T-helper 1 cell treated with Interleukin-12 subunit alpha and Interleukin-12 subunit beta and Interleukin-4 antibody, amounts not matched to agents 30 ng/mL and 1 ng/mL, for 36 hours (primary cell): Measurements from ENCODE around the gene PRKAR1B. TPM values are rescaled to one million over a fixed set of nuclear protein-coding genes. Genes with fewer than 3 reads are reported as not detected.

ENCODE experiments used
- intact Hi-C: fragments of 100-400 bp; cut with micrococcal nuclease; formaldehyde crosslinking; loops from one replicate; pipeline ENCODE4 v1.15.1; 2024
- total RNA-seq: library from RNA; stranded (reverse); gene quantifications from 2 replicates; pipeline ENCODE4 v1.2.3, GENCODE V29; 2022

The PRKAR1B gene
- total RNA-seq, 1 donor from 2014 or later: 25.2 TPM

DNA sequence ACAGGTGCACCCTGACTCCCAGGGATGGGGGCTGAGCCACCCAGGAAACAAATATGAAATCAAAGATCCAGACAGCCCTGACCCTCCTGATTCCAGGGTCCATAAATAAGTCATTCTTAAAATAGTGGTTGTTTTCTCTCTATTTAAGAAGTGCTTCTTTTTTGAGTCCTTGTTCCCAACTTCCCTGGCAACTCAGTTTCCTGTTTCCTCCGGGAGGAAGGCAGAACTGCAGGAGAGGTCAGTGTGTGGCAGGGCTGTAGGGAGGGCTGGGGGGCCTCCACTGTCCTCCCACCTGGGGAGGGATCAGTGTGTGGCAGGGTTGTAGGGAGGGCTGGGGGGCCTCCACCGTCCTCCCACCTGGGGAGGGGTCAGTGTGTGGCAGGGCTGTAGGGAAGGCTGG is 118.7 kb downstream of the PRKAR1B start:
- intact Hi-C loops: loop anchor here (10.0 kb wide), 1 partner anchor 436 kb away; the partner anchor contains the start of gene GPR146

DNA sequence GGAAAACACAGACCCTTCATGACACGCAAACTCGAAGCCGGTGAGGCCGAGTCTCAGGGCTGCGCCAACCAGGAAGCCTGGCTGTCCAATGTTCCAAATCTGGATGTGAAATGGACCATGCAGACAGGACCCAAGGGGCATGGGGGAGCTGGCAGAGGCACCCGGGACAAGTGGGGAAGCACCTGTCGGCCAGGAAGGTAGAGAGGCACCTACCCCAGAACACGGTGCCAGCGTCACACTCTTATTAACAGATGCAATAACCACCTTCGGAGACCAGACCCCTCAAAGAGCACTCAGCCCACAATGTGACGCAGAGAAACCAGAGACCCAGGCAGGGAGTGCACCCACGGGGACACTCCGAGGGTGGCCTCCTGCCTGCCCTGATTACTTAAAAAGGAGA is 119.1 kb downstream of the PRKAR1B start:
- intact Hi-C loops: loop anchor here (10.0 kb wide), 1 partner anchor 437 kb away; the partner anchor contains the start of gene GPR146

DNA sequence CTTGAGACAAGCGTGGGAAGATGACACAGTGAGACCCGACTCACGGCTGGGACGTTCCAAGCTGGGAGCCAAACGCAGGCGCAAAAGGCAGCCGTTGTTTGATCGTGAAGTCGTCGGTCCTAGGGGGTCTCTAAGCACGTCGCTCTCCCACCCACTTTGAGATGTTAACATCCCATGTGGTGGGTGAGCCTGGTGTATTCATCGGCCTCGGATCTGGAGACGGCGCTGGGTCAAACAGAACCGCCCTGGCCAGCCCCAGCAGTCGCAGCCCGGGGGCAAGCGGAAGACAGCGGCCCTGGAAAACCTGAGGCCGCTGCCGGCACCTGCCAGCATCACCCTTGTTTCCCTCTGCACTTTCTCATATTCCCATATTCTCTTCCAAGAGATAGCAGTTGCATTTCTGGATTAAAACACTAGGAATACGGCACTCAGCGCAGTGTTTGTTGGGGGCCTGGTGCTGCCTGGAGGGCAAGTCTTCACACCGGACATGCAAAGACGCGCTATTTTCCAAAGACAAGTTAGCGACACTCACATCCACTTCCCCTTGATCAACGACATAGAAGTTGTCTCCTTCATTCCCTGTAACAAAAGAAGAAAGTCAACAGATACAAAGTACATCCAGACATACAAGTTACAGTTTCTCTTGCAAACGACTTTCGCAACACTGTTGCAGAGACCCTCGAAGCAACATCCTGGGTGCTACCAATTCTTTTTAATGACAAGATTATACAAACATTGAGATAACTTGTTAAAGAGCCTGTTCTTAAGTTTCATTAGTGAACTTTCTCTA is 121.2 kb downstream of the PRKAR1B start:
- intact Hi-C loops: loop anchor here (10.0 kb wide), 1 partner anchor 439 kb away; the partner anchor contains the start of gene GPR146

DNA sequence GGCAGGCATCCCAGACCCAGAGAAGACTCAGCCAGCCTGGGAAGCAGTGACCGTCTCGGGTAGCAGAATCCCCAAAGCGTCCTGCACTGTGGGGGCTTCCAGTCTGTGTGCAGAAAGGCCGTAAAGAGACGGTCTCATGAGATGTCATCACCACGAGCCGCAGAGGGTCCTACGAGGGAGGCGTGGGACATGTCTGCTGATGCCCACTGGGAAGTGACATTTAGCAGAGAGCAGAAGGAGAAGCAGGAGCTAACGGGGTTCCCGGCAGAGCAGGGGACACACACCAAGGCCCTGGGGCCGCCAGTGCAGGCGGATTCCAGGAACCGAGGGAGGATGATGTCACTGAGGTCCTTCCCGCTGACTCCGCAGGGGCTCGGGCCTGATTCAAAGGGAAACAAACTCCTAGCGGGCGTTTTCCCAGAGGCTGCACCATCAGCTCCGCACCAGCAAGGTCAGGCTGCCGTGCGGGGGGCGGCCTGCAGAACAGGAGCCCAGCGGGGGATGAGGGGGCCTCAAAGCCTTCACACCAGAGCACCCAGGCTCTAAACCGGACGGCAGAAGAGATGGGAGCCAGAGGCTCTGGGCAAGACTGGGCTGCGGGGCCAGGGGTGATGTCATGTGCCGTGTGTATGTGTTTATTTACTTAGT is 122.1 kb downstream of the PRKAR1B start:
- intact Hi-C loops: loop anchor here (1.0 to 10.0 kb wide), 5 partner anchors 13 to 458 kb away; partner anchors contain the start of genes DNAAF5 and GPR146

DNA sequence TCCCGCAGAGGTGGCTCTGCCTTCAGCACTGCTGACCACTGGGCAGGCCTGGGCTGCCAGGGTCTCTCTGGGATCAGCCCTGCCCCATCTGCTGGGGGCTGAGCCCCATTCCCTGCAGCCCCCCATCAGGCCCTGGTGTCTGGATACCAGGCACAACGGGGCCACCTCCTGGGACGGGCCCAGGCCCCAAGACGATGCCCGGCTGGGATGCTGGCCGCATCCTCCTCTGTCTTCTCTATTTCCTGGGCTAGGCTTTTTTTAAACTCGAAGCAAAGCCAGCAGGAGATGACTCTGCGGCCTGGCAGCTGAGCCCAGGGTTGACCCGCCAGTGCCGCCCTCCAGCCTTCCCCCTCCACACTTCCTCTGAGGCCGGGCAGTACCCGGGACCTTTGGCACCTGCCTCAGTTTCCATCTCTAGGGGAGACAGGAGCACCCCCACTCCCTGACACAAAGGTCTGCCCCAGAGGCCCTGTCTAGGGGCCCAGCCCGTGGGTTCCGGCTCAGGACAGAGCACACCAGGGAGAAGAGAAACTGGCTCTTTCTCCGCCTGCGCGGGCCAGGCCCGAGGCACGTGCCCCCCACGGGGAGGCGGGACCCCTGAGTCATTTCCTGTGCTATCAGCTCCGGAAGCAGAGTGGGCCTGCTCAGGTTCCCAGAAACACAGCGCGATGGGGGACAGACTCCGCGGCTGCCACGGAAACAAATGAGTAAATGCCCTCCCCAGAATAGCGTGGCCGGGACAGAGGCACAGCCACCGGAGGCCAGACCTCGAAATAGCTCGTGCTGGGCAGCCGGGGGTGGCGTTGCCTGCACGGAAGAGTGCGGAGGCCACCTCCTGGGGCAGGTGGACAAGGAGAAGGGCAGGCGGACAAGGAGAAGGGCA is 122.8 kb downstream of the PRKAR1B start:
- intact Hi-C loops: loop anchor here (1.0 to 10.0 kb wide), 5 partner anchors 14 to 457 kb away; partner anchors contain the start of genes DNAAF5 and GPR146

DNA sequence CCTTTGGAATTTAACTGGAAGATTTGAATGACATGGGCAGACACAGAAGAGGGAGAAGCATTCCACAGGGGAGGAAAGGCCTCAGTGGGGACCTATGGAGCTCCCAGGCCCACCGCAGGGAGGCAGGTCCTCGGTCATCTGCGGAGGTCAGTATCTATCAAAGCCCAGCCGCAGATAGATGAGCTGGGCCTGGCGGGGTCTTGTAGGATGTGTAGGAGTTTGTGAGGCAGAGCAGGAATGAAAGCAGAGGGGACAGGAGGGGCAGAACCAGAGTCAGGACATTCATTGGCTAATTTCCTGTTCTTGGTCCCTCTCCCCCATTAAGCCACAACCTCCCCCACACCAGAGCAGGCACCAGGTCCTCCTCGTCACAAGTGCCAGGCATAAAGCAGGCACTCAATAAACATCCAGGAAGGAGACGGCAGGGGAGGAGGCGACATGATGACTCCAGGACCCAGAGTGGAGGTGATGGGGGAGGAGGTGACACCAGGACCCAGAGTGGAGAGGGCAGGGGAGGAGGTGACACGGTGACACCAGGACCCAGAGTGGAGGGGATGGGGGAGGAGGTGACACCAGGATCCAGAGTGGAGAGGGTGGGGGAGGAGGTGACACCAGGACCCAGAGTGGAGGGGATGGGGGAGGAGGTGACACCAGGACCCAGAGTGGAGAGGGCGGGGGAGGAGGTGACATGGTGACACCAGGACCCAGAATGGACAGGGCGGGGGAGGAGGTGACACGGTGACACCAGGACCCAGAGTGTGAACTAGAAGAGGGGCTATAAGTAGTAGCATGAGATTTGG is 123.7 kb downstream of the PRKAR1B start:
- intact Hi-C loops: loop anchor here (5.0 to 10.0 kb wide), 2 partner anchors 441 to 456 kb away; partner anchors contain the start of gene GPR146

DNA sequence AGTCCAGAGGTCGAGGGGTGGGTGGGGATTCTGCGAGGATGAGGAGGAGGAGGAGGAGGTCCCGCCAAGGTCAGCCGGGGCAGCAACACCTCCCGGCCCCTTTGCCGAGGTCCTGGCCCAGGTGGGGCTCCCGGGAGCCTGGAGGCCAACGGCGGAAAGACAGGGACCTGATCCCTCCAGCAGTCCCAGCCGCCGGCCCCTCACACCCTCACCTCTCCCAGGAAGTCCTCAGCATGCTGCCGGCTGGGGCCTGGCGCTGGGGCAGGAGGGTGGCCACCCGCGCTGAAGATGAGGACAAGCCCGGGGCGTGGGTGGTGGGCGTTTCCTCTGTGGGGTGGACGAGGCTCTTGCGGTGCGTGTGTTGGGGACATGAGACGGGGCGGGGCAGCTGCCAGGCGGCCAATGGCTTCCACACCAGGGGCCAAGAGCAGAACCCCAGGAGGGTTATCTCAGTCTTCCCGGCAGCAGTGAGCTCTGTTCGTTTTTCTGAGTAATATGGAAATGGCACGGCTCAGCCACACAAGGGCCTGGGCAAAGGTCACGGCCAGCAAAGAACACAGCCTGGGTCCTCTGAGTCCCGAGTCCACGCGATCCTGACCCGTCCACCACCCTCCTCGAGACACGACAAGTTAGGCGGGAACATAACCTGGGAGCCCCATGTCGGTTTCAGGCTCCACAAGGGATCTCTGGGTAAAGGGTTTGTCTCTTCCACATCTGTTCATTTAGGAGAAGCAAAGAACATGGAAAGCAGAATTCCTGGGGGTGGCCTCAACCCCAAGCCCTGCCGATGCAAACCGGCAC is 124.5 kb downstream of the PRKAR1B start:
- intact Hi-C loops: loop anchor here (5.0 to 10.0 kb wide), 2 partner anchors 442 to 455 kb away; partner anchors contain the start of gene GPR146

DNA sequence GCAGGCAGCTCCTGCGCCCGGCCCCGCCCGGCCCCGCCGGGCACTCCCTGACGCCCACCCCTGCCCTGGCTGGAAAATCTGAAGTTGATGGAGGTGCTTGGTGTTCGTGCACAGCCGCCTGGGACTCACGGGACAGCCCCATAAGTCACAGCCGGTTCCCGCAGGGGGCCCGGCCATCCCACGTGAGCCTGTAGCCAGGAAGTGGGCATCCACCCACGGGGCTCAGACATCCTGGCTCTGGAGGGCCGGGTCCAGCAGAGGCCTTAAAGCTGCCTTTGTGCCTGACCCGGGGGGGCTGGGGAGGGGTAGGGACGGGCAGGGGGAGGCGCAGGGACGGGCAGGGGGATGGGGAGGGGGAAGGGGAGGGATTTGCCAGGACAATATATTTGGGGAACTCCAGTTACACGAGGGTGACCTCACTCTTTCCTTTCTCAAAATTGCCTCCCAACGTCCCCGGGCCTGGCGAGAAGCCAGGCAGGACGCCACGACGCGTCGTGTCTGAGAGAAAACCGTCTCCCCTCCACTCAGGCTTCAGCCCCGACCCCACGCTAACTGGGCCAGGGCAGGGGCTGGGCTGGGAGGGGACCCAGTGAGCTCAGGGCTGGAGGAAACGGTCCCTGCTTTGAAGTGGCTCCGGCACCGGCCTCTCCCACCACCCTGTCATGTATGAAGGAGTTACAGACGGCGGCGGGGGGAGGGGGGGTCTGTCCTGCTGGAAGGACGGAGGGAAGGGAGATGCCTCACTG is 125.3 kb downstream of the PRKAR1B start:
- intact Hi-C loops: loop anchor here (1.0 to 10.0 kb wide), 3 partner anchors 16 to 454 kb away; partner anchors contain the start of gene GPR146

DNA sequence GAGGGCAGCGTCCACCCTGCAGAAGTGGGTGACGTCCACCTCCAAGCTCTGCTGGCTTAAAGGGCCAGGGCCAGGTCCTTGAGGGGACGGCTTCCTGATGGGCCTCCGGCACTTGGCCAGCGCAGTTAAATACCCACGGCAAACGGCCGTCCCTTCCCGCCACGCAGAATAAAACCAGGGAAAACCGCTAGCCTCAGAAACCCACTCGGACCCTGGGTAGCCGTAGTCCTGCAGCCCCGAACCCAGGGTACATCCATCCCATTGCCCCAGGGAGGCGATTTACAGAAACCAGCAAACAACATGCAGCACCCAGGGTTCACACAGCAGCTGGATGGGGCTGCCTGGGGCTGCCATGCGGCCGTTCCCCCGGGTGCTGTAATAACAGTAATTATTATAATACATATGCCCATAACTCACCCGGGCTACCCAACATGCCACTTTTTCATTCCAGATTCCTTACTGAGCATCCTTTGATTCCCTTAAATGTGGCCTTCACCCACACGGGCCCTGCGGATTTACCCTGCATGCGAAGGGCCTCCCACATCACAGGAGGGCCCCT is 126.0 kb downstream of the PRKAR1B start:
- intact Hi-C loops: loop anchor here (1.0 to 10.0 kb wide), 3 partner anchors 16 to 454 kb away; partner anchors contain the start of gene GPR146

DNA sequence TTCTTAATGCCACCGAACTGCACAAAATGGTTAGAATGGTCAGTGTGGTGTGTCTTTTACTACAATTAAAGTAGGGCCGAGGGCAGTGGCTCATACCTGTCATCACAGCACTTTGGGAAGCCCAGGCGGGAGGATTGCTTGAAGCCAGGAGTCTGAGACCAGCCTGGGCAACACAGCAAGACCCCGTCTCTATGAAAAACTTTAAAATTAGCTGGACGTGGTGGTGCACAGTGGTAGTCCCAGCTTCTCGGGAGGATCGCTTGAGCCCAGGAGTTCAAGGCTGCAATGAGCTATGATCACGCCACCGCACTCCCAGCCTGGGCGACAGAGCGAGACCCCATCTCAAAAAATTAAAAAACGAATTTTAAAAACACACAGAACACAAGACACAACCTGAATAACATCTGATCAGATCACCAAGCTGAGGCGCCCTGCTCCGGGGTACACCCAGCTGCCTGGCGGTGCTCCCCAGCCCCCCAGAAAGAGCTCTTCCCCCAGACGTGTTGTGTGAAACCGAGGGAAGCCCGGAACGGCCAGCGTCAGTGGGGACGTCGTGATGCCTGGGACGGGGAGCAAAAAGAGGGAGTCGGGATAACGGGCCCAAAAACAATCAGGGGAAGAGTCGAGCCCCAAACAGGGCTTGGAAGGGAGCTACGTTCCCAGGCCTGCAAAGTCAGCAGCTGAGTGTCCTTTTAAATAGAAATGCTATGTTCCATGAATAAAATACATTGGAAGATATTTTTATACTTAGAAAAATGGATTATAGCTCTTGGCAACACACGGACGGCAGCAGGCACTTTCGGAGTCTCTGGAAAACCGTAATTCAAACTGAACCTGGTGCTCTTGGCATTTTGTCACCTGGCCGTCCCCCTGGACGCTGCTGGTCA is 126.7 kb downstream of the PRKAR1B start:
- intact Hi-C loops: loop anchor here (1.0 to 10.0 kb wide), 3 partner anchors 15 to 453 kb away; partner anchors contain the start of gene GPR146

DNA sequence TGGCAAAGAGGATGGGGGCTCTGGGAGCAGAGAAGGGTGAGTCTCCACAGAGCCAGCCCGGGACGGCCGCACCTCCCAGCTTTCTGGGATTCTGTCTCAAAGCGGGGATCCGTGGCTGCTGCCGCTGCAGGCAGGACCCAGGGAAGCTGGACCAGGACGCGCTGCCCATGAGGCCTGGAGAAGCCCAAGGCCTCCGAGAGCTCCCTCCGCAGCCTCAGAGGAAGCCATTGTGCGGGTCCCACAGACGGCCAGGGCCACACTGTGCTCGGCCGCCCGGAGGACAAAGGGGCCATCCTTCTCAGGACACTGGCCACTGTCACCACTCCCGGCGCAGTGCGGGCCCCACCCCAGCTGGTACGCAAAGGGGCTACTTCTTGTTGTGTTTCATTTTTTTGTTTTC is 128.2 kb downstream of the PRKAR1B start:
- intact Hi-C loops: no loop called here

DNA sequence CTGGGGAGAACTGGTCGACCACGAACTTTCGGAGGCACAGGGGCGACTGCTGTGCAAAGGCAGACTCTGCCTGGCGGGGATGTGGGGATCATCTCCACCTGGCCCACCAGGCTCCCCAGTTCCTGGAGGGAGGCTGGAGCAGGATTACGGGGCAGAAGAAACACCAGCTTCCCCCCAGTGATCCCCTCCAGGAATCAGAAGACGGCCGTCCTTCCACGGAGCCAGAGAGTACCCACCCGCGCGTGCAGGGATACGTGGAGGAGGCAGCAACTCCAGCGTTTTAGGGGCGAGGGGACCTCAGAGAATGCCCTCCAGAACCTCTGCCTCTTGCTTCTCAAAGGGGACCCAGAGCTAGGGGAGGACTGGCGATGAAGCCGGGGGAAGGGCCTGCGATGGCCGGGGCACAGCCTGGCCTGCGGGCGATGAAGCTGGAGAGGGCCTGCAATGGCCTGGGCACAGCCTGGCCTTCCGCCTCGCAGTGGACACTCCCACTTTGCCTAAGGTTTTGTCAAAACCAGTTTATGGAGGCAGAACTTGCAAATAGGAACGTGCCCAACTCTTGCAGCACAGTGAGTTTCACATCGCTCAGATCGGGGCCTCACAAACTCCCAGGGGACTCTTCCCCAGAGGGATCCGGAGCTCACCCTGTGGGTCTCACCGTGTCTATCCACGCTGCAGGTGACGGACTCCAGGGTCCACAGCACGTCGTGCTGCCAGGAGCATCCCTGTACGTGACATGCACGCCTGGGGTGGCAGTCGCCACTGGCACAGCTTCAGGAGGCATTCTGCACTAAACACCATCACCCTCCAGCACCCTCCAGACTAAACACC is 129.5 kb downstream of the PRKAR1B start:
- intact Hi-C loops: no loop called here

DNA sequence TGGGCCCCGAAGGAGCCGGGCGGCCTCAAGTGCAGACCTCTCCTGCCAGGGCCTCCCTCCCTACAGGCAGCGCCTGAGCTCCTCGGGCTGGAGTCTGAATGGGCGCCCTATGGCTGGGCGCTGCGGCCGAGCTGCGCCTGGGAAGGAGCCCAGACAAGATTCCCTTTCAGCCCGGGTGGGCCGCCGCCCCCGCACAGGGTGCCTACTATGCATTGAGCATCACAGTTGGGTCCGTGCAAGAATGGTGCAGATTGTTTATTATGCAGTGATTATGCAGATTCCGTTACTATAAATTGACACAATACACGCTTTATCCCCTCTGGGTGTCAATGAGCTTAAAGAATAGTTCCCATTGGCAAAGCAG is 130.3 kb downstream of the PRKAR1B start:
- intact Hi-C loops: no loop called here

DNA sequence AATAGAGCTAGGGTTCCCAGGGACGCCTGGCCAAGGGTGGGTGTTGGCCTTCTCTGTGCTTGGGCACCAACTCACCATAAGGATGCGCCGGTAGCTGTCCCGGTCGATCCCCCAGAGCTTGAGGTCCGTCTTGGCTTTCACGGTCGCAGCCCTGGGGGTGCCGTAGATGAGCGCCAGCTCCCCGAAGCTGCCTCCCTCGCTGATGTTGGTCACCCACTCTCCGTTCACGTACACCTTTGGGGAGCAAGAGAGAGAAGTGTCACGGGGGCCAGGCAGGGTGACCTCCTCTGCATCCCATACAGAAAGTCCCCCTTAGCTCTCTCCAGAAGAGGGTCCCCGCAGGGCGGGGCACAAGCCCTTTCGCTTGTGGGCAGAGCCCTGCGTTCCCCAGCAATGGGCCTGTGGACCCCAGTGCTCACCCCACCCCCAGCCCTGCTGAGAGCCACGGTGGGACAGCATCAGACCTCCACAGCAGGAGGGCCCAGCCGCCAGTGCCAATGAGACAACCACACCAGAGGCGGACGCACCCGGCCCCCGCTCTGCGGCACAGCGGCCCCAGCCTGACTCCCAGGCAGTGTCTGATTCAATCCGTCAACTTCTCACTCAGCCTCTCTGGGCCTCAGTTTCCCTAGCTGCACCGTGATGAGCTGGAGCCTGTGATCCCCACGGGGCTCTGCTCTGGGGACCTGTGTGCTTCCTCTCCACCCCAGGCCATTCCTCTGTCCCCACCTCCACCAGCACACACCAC is 130.8 kb downstream of the PRKAR1B start:
- intact Hi-C loops: no loop called here

DNA sequence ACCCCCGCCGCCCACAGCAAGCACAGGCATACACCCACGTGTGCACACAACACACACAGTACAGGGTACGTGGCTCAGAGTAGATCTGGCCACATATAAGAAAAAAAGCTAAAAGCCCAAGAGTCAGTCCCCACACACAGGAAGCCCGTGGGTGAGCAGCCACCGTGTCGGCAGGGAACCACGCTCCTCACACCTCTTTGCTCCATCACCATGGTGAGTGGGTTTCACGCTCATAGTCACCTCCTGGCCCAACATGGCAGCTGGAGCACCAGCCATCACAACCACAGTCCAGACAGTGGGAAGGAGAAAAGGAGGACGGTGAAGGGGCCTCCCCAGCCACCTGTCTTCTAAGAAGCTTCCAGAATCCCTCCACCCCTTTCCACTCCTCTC is 131.5 kb downstream of the PRKAR1B start:
- intact Hi-C loops: no loop called here
